ENCODE results near the gene RBBP6. TPM values are rescaled to one million over a fixed set of nuclear protein-coding genes. Genes with fewer than 3 reads are reported as not detected.

RBBP6 gene
- 112 and 269 TPM in 2 replicates for total RNA-seq (2011; cell fraction: chromatin; rRNA removed; ENCODE audit: low replicate concordance)
- 67.9 and 77.8 TPM in 2 replicates for total RNA-seq (2011; cell fraction: nucleolus; rRNA removed)
- total RNA-seq (2011; cell fraction: nucleoplasm; rRNA removed), result 144 and 226 TPM in 2 replicates
- total RNA-seq (2014; rRNA removed) (19.2 and 24.5 TPM in 2 replicates), total RNA-seq (2014; rRNA removed; fragmentation: Illumina TruSeq; extraction: Trizol) (40.2 and 43.0 TPM in 2 replicates), total RNA-seq (2015; rRNA removed; fragmentation: Illumina TruSeq; extraction: Trizol) (42.5 and 42.7 TPM in 2 replicates), total RNA-seq (2021) (61.0 and 63.4 TPM in 2 replicates), polyA plus RNA-seq (2011; rRNA removed) (73.5 and 76.6 TPM in 2 replicates), polyA plus RNA-seq (2014; fragmentation: Illumina TruSeq; extraction: Trizol) (45.4 and 57.2 TPM in 2 replicates), polyA plus RNA-seq (2014; fragmentation: Nextera tagmentation; extraction: Ambion mirVana) (10 to 100 TPM; 21.9 to 25.6 TPM), polyA plus RNA-seq (2014; rRNA removed) (53.5 and 58.1 TPM in 2 replicates), polyA minus RNA-seq (2011; rRNA and poly(A)+ RNA removed) (81.8 and 106 TPM in 2 replicates), Bru-seq, nascent RNA (percentile 94 among the genes with signal in this experiment), BruChase-seq, experiment 1, labeled RNA remaining after a 2-hour chase (percentile 97 among the genes with signal in this experiment), BruChase-seq, experiment 2, labeled RNA remaining after a 6-hour chase (percentile 97 among the genes with signal in this experiment)
- 14.9 and 20.6 TPM in 2 replicates for polyA plus RNA-seq (2011; cell fraction: cytosol; rRNA removed)
- 105 and 129 TPM in 2 replicates for polyA plus RNA-seq (2011; cell fraction: nucleus; rRNA removed)
- polyA plus RNA-seq (2012), result 36.1 and 39.9 TPM in 2 replicates
- 21.7 and 24.2 TPM in 2 replicates for polyA minus RNA-seq (2011; cell fraction: cytosol; rRNA and poly(A)+ RNA removed)
- polyA minus RNA-seq (2011; cell fraction: nucleus; rRNA and poly(A)+ RNA removed), result 92.5 and 164 TPM in 2 replicates
- long read RNA-seq, experiment 1, transcript RBBP6-204 (3 exons, 854 nt), result major isoform, 13 of 171 reads
- long read RNA-seq, experiment 1, partial matches to known transcripts, result 135 of 171 reads
- long read RNA-seq, experiment 1, other reads (novel, unspliced or antisense), result 21 of 171 reads
- long read RNA-seq, experiment 2, full-length matches to known transcripts, result 4 of 31 reads
- long read RNA-seq, experiment 2, partial matches to known transcripts, result 13 of 31 reads
- long read RNA-seq, experiment 2, other reads (novel, unspliced or antisense), result 14 of 31 reads
- long read RNA-seq, experiment 3, partial matches to known transcripts, result 10 of 13 reads
- long read RNA-seq, experiment 3, other reads (novel, unspliced or antisense), result 3 of 13 reads

- no TSS peak for BruUV-seq (replicated peaks)
- TF ChIP-seq ZNF311 (CRISPR knock-in tag; IDR thresholded peaks at IDR 0.05), result no peak
- peak; percentile 100 for TF ChIP-seq POLR2G (IDR thresholded peaks at IDR 0.05; ENCODE audit: low read depth, low read length)
- TF ChIP-seq ZBTB7A (IDR thresholded peaks at IDR 0.05; ENCODE audit: borderline replicate concordance, control insufficient read depth, low read depth, low read length), result peak; percentile 15; the same call in 1 of the 2 replicates
- TF ChIP-seq THRA (IDR thresholded peaks at IDR 0.05), result no peak
- TF ChIP-seq HLTF (IDR thresholded peaks at IDR 0.05), result no peak
- peak; percentile 77 for TF ChIP-seq MTA3 (IDR thresholded peaks at IDR 0.05; ENCODE audit: borderline replicate concordance)
- TF ChIP-seq TEAD4 (IDR thresholded peaks at IDR 0.05; ENCODE audit: low read length), result no peak
- TF ChIP-seq TEAD4 (CRISPR knock-in tag; IDR thresholded peaks at IDR 0.05; ENCODE audit: borderline replicate concordance), result no peak
- TF ChIP-seq POLR3A (IDR thresholded peaks at IDR 0.05; ENCODE audit: borderline replicate concordance, extremely low read depth, insufficient read depth, insufficient read length), result no peak
- no peak; the same call in 1 of the 2 replicates for TF ChIP-seq HMGXB4 (CRISPR knock-in tag; IDR thresholded peaks at IDR 0.05)
- TF ChIP-seq NR2C2 (CRISPR knock-in tag; IDR thresholded peaks at IDR 0.05), result peak; percentile 56; the same call in 1 of the 2 replicates
- peak; percentile 94 for TF ChIP-seq NR2C2 (tag; IDR thresholded peaks at IDR 0.05)
- peak; percentile 71 for TF ChIP-seq PRPF4 (IDR thresholded peaks at IDR 0.05; ENCODE audit: insufficient read depth, low read depth, low read length, poor library complexity, severe bottlenecking)
- TF ChIP-seq ARNT (IDR thresholded peaks at IDR 0.05), result no peak
Observed at GRCh38 chr16:24539295-24539849, at the start of gene RBBP6. TSS of gene RBBP6 (plus strand) at chr16:24539566. CDS start at chr16:24540627, 1,061 bp downstream.

More at GRCh38 chr16:24539295-24539849, at the start of gene RBBP6:
- FAIRE-seq, result peak; percentile 93
- WGBS (ENCODE audit: insufficient coverage, low coverage, missing lambda C conversion rate), result under 1% methylated on average over 54 of the region's 68 CpGs
- peak; percentile 90 to 97 (median 92) for DNase-seq (ENCODE audit: extremely low read depth in 1 of 4, low spot score in 3 of 4)
- no peaks in the 10 kb centered on the region for H3K27me3 ChIP-seq (ENCODE audit: control insufficient read depth in 2 of 2, insufficient read depth in 2 of 2, low read length in 2 of 2)
- H3K27ac ChIP-seq (ENCODE audit: extremely low read depth, low read depth, low read length), result peak within 1 kb of the TSS; percentile 97
- H3K36me3 ChIP-seq (ENCODE audit: control insufficient read depth, insufficient read depth, low read length), result peaks cover 26% of the 10 kb centered on the region; the same call in 2 of the 3 replicates
- H3K4me2 ChIP-seq (ENCODE audit: insufficient read depth, low read length), result peak within 1 kb of the TSS; percentile 95
- H3K4me3 ChIP-seq, result peak within 1 kb of the TSS; percentile 93
- H3K9me3 ChIP-seq (replicated peaks; ENCODE audit: control insufficient read depth, insufficient read depth, low read depth, low read length), result no peaks in the 10 kb centered on the region
- POLR2A ChIA-PET, result interaction anchor here (0.6 to 6.4 kb wide), 6 partner anchors 12 to 833 kb away, joined by 3 to 71 read pairs (median 3); no protein-coding TSS in a partner anchor
- H3K9ac ChIP-seq (ENCODE audit: insufficient read depth in 1 of 2, low read depth in 2 of 2, low read length in 2 of 2), result peak within 1 kb of the TSS; percentile 93 to 100
- peak; percentile 89 for ATAC-seq
- H4K20me1 ChIP-seq (replicated peaks; ENCODE audit: control insufficient read depth, insufficient read depth, low read length), result peaks cover 21% of the 10 kb centered on the region
- no peaks in the 10 kb centered on the region for H3K9me1 ChIP-seq (ENCODE audit: control insufficient read depth, insufficient read depth, low read length)
- peak within 1 kb of the TSS; percentile 97 for H2AFZ ChIP-seq (ENCODE audit: low read depth, low read length)
- peaks cover 7 to 20% of the 10 kb centered on the region in 2 experiments; a peak in 3 of 5 replicates for H3K4me1 ChIP-seq (replicated peaks in 1 of 2; ENCODE audit: control insufficient read depth in 2 of 2, insufficient read depth in 2 of 2, low read length in 2 of 2)
- peaks cover 55% of the 10 kb centered on the region for H3K79me2 ChIP-seq (ENCODE audit: control insufficient read depth, insufficient read depth, low read length)
- CTCF ChIA-PET (ENCODE audit: low intra/inter-chr PET ratio), result no interaction called here
- intact Hi-C loops (cut with micrococcal nuclease), result no loop called here
- in situ Hi-C loops (cut with MboI), result no loop called here
